Astrocyte (in vitro differentiated cells and primary cell): ENCODE results near the gene DYNC1LI2.

Experiments
- EZH2 ChIP-seq: IDR thresholded peaks from 2 replicates; pipeline ENCODE4 v1.6.1; 2012; ENCODE audit warnings: mild to moderate bottlenecking, low read length, inconsistent platforms; ENCODE audit not compliant: insufficient read depth
- TF ChIP-seq, protein P1 (sequence below): IDR thresholded peaks from 2 replicates; pipeline ENCODE4 v1.5.1; 2011; ENCODE audit warnings: low read depth, mild to moderate bottlenecking, inconsistent platforms, low read length, moderate library complexity; ENCODE audit not compliant: insufficient read depth

GRCh38 chr16:66677179-66677578 lies 74.2 kb downstream of the DYNC1LI2 start:
- no peak for TF ChIP-seq EZH2
- TF ChIP-seq, protein P1, sequence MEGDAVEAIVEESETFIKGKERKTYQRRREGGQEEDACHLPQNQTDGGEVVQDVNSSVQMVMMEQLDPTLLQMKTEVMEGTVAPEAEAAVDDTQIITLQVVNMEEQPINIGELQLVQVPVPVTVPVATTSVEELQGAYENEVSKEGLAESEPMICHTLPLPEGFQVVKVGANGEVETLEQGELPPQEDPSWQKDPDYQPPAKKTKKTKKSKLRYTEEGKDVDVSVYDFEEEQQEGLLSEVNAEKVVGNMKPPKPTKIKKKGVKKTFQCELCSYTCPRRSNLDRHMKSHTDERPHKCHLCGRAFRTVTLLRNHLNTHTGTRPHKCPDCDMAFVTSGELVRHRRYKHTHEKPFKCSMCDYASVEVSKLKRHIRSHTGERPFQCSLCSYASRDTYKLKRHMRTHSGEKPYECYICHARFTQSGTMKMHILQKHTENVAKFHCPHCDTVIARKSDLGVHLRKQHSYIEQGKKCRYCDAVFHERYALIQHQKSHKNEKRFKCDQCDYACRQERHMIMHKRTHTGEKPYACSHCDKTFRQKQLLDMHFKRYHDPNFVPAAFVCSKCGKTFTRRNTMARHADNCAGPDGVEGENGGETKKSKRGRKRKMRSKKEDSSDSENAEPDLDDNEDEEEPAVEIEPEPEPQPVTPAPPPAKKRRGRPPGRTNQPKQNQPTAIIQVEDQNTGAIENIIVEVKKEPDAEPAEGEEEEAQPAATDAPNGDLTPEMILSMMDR, result no peak
